A549 (cell line): ENCODE data around the gene BRICD5.

Experiments
- BHLHE40 ChIP-seq: IDR thresholded peaks from 2 replicates; pipeline ENCODE4 v1.6.1; 2012; ENCODE audit warnings: low read depth, low read length, inconsistent platforms
- FOSL2 ChIP-seq, 2 experiments: fragments of 450-650 bp in 1 of 2; fragments of >200 bp in 1 of 2; sonication (Bioruptor Twin) in 1 of 2; formaldehyde crosslinking; IDR thresholded peaks; 2 replicates each; pipeline versions ENCODE4 v1.5.0 to v1.6.1; 2016 to 2020; ENCODE audit warnings: mild to moderate bottlenecking in 1 of 2, moderate library complexity in 1 of 2
- KDM1A ChIP-seq: fragments of 200-600 bp; sonication (generic); IDR thresholded peaks from 2 replicates; pipeline ENCODE4 v1.6.1; 2016; ENCODE audit warnings: low read depth, mild to moderate bottlenecking
- NFE2L2 ChIP-seq: fragments of 150-350 bp; conservative IDR thresholded peaks from 2 replicates; pipeline ENCODE4 v1.6.1; 2014; ENCODE audit warnings: low read length
- PHF8 ChIP-seq: fragments of 200-600 bp; sonication (generic); IDR thresholded peaks from 2 replicates; pipeline ENCODE4 v1.6.1; 2016; ENCODE audit warnings: low read depth, mild to moderate bottlenecking, antibody characterized with exemption, moderate library complexity, borderline replicate concordance
- POLR2A ChIP-seq: IDR thresholded peaks from 2 replicates; pipeline ENCODE4 v1.6.1; 2012; ENCODE audit warnings: mild to moderate bottlenecking, low read length
- RFX5 ChIP-seq: fragments of 450-650 bp; IDR thresholded peaks from 2 replicates; pipeline ENCODE4 v1.7.1; 2014; ENCODE audit warnings: antibody characterized with exemption, mild to moderate bottlenecking, moderate library complexity
- SMC3 ChIP-seq: fragments of >200 bp; sonication (Bioruptor Twin); formaldehyde crosslinking; IDR thresholded peaks from 3 replicates; pipeline ENCODE4 v1.6.1; 2018; ENCODE audit warnings: inconsistent platforms
- ZSCAN20 ChIP-seq: fragments of 250-450 bp; sonication (Bioruptor Pico); IDR thresholded peaks from 2 replicates; pipeline ENCODE4 v1.8.0; 2022; ENCODE audit warnings: mild to moderate bottlenecking, moderate library complexity
- TF ChIP-seq, protein P1 (sequence below): fragments of >200 bp; sonication (Bioruptor Twin); formaldehyde crosslinking; IDR thresholded peaks from 3 replicates; pipeline ENCODE4 v1.5.1; 2016

DNA sequence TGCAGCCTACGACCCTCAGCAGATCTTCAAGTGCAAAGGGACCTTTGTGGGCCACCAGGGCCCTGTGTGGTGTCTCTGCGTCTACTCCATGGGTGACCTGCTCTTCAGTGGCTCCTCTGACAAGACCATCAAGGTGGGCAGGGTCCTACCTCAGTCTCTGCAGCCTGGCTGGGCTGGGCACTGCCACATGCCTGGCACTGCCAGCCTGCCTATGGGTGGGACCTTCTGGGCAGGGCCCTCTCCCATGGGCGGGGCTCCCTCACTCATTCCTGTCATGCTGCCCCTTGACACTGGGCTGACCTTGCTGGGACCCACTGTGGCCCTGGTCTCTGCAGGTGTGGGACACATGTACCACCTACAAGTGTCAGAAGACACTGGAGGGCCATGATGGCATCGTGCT, 36.7 kb downstream of the BRICD5 start:
- no peak for TF ChIP-seq SMC3
- no peak for TF ChIP-seq NFE2L2
- no peak for TF ChIP-seq ZSCAN20 (CRISPR knock-in tag)
- TF ChIP-seq RFX5 = no peak
- TF ChIP-seq POLR2A = no peak
- TF ChIP-seq, protein P1, sequence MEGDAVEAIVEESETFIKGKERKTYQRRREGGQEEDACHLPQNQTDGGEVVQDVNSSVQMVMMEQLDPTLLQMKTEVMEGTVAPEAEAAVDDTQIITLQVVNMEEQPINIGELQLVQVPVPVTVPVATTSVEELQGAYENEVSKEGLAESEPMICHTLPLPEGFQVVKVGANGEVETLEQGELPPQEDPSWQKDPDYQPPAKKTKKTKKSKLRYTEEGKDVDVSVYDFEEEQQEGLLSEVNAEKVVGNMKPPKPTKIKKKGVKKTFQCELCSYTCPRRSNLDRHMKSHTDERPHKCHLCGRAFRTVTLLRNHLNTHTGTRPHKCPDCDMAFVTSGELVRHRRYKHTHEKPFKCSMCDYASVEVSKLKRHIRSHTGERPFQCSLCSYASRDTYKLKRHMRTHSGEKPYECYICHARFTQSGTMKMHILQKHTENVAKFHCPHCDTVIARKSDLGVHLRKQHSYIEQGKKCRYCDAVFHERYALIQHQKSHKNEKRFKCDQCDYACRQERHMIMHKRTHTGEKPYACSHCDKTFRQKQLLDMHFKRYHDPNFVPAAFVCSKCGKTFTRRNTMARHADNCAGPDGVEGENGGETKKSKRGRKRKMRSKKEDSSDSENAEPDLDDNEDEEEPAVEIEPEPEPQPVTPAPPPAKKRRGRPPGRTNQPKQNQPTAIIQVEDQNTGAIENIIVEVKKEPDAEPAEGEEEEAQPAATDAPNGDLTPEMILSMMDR = no peak
- no peak for TF ChIP-seq PHF8
- TF ChIP-seq FOSL2 (IDR thresholded peaks at IDR 0.05) = no peak
- TF ChIP-seq FOSL2 (CRISPR knock-in tag; IDR thresholded peaks at IDR 0.05) = no peak
- no peak for TF ChIP-seq BHLHE40
- no peak for TF ChIP-seq KDM1A
